Stimulated activated CD8-positive, alpha-beta memory T cell treated with anti-CD3 and anti-CD28 coated beads, Interleukin-7, amount 100 ng/mL, for 48 hours (primary cell): ENCODE results near the gene TMEM215.
"Not testable (repeated sequence)": the region's sequence is repeated elsewhere in the genome, so short reads cannot be mapped to it uniquely, and the experiment has no call there.

Source experiments
- DNase-seq, 2 donors: peaks; one replicate each; pipeline ENCODE4 v3.0.0-alpha.2; 2020; ENCODE audit warnings: low read depth in 1 of 2; ENCODE audit errors: extremely low read depth in 1 of 2

The TMEM215 gene

GRCh38 chr9:32783168-32783891, at the start of gene TMEM215:
TMEM215 (plus strand) TSS chr9:32783540; CDS start chr9:32784184, 644 bp downstream.
- DNase-seq, result no peak

- no peak for DNase-seq
These were observed 47.9 kb upstream of the TMEM215 start for GRCh38 chr9:32735476-32735875.

- DNase-seq, result no peak
These were observed 46.0 kb upstream of the TMEM215 start for GRCh38 chr9:32737378-32737777.

- DNase-seq, result no peak
These were observed 44.7 kb upstream of the TMEM215 start for GRCh38 chr9:32738501-32739172.

- no peak for DNase-seq
These were observed 41.6 kb upstream of the TMEM215 start for GRCh38 chr9:32741706-32742105.

- no peak for DNase-seq
These were observed 41.0 kb upstream of the TMEM215 start for GRCh38 chr9:32742296-32742695.

- no peak for DNase-seq
These were observed 35.3 kb upstream of the TMEM215 start for GRCh38 chr9:32748013-32748412.

GRCh38 chr9:32755730-32756129, 27.6 kb upstream of the TMEM215 start:
- no peak for DNase-seq

GRCh38 chr9:32764139-32764538, 19.2 kb upstream of the TMEM215 start:
- no peak for DNase-seq

GRCh38 chr9:32775283-32775682, 8.1 kb upstream of the TMEM215 start:
- no peak for DNase-seq

GRCh38 chr9:32776201-32776600, 7.1 kb upstream of the TMEM215 start:
- no peak for DNase-seq

- no peak for DNase-seq
These were observed 718 bp upstream of the TMEM215 start for GRCh38 chr9:32782476-32783167.

- DNase-seq, result no peak
These were observed 4.5 kb downstream of the TMEM215 start for GRCh38 chr9:32787816-32788215.

- DNase-seq, result not testable (repeated sequence)
These were observed 12.7 kb downstream of the TMEM215 start for GRCh38 chr9:32796015-32796414.

- DNase-seq, result no peak
These were observed 18.2 kb downstream of the TMEM215 start for GRCh38 chr9:32801530-32801929.

GRCh38 chr9:32807217-32807616, 23.9 kb downstream of the TMEM215 start:
- no peak for DNase-seq

- DNase-seq, result no peak
These were observed 27.9 kb downstream of the TMEM215 start for GRCh38 chr9:32811246-32811645.

- DNase-seq, result no peak
These were observed 37.0 kb downstream of the TMEM215 start for GRCh38 chr9:32820322-32820721.

- no peak for DNase-seq
These were observed 39.8 kb downstream of the TMEM215 start for GRCh38 chr9:32823101-32823500.

- no peak for DNase-seq
These were observed 40.2 kb downstream of the TMEM215 start for GRCh38 chr9:32823551-32823950.

- no peak for DNase-seq
These were observed 41.9 kb downstream of the TMEM215 start for GRCh38 chr9:32825203-32825602.

GRCh38 chr9:32828861-32829260, 45.5 kb downstream of the TMEM215 start:
- no peak for DNase-seq
